ENCODE results near the gene SOS2.

DNA sequence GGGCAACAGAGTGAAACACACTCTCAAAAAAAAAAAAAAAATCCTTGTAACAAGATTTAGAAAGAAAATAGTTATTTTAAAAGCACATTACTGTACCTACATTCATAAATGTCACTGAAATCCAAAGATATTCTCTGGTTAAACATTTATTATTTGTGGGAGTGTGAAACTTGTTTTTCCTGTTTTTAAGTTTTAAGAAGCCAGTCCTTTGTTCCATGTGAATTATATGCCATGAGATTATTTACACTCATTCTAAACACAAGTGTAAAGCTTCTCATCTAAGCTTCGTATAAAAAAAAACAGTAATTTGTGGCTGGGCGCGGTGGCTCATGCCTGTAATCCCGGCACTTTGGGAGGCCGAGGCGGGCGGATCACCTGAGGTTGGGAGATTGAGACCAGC is 130.0 kb downstream of the SOS2 start:
- TF ChIP-seq, protein P1, sequence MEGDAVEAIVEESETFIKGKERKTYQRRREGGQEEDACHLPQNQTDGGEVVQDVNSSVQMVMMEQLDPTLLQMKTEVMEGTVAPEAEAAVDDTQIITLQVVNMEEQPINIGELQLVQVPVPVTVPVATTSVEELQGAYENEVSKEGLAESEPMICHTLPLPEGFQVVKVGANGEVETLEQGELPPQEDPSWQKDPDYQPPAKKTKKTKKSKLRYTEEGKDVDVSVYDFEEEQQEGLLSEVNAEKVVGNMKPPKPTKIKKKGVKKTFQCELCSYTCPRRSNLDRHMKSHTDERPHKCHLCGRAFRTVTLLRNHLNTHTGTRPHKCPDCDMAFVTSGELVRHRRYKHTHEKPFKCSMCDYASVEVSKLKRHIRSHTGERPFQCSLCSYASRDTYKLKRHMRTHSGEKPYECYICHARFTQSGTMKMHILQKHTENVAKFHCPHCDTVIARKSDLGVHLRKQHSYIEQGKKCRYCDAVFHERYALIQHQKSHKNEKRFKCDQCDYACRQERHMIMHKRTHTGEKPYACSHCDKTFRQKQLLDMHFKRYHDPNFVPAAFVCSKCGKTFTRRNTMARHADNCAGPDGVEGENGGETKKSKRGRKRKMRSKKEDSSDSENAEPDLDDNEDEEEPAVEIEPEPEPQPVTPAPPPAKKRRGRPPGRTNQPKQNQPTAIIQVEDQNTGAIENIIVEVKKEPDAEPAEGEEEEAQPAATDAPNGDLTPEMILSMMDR (IDR thresholded peaks at IDR 0.05): no peak
- no peak for TF ChIP-seq POLR2A (IDR thresholded peaks at IDR 0.05)
